GM12892 (cell line): ENCODE measurements around the gene SMC4.

Experiments used
- POLR2A ChIP-seq: IDR thresholded peaks from 2 replicates; pipeline ENCODE4 v1.6.1; 2011; ENCODE audit warnings: low read depth, low read length, control low read depth
- POLR2AphosphoS5 ChIP-seq: IDR thresholded peaks from 2 replicates; pipeline ENCODE4 v1.6.1; 2011; ENCODE audit warnings: low read depth, low read length, control low read depth
- TAF1 ChIP-seq: IDR thresholded peaks from 2 replicates; pipeline ENCODE4 v1.6.1; 2011; ENCODE audit warnings: low read depth, mild to moderate bottlenecking, control low read depth, low read length, borderline replicate concordance

DNA sequence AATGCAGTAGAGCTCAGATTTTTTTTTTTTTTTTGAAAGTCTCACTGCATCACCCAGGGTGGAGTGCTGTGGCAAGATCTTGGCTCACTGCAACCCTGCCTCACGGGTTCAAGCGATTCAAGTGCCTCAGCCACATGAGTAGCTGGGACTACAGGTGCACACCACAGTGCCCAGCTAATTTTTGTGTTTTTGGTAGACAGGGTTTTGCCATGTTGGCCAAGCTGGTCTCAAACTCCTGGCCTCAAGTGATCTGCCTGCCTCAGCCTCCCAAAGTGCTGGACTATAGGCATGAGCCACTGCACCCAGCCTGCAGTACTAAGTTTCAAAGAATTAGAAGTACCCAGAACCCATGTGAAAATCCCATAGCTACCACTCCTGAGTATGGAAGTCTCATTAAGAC is 35.6 kb downstream of the SMC4 start:
- peak; percentile 36; the same call in 1 of the 2 replicates for TF ChIP-seq POLR2A
- no peak for TF ChIP-seq POLR2AphosphoS5
- TF ChIP-seq TAF1, result no peak
